K562 (cell line): ENCODE data around the gene FOXI1. TPM values are rescaled to one million over a fixed set of nuclear protein-coding genes. Genes with fewer than 3 reads are reported as not detected.

Experiments used
- ATAC-seq: fragments of 200-7000 bp; cut with Tn5 transposase; 3 replicates; pipeline ENCODE4 v1.9.1; 2020; ENCODE audit warnings: moderate library complexity
- BruUV-seq: library from RNA; stranded (reverse); fragments of 400-500 nt; replicated peaks from 2 replicates; lab custom pipeline; 2021; lab: Mats Ljungman, UMichigan
- CTCF ChIA-PET: fragments of 300-600 bp; formaldehyde crosslinking; extraction: SDS; loops from one replicate; lab custom pipeline; 2021; ENCODE audit warnings: low intra/inter-chr PET ratio; lab: Yijun Ruan, JAX
- POLR2A ChIA-PET: fragments of 300-600, 350-650 bp; sonication (Branson Sonifier 250); formaldehyde crosslinking; extraction: SDS; loops from one replicate; lab custom pipeline; 2021; ENCODE audit warnings: antibody characterized with exemption, inconsistent platforms; lab: Yijun Ruan, JAX
- DNase-seq, 4 experiments: peaks; one replicate each; pipeline versions ENCODE4 v3.0.0 to v3.0.0-alpha.2; 2011 to 2018; ENCODE audit warnings: low spot score in 3 of 4, mixed read lengths in 3 of 4; ENCODE audit errors: extremely low read depth in 1 of 4
- FAIRE-seq: peaks from 2 replicates; lab custom pipeline; 2011; peaks lifted over from hg19 to GRCh38; lab: Jason Lieb, UNC
- H2AFZ ChIP-seq: 2 replicates; pipeline ENCODE4 v1.6.0; 2011; ENCODE audit warnings: low read depth, low read length, control low read depth, inconsistent platforms
- H3K27ac ChIP-seq: fragments of 200-600 bp; 3 replicates; pipeline ENCODE4 v1.8.0; 2011; ENCODE audit warnings: low read depth, mild to moderate bottlenecking, control low read depth, inconsistent platforms, low read length, moderate library complexity, mixed read lengths; ENCODE audit errors: extremely low read depth
- H3K27me3 ChIP-seq, 2 experiments: fragments of 300-600 bp in 1 of 2; 2 replicates in 1 of 2; 3 replicates in 1 of 2; pipeline versions ENCODE4 v1.6.0 to v1.8.0; 2011; ENCODE audit warnings: inconsistent platforms in 2 of 2, low read length in 2 of 2, mild to moderate bottlenecking in 1 of 2, mixed read lengths in 1 of 2, moderate library complexity in 1 of 2; ENCODE audit not compliant: control insufficient read depth in 2 of 2, insufficient read depth in 2 of 2
- H3K36me3 ChIP-seq: fragments of 300-600 bp; 3 replicates; pipeline ENCODE4 v1.8.0; 2011; ENCODE audit warnings: mild to moderate bottlenecking, low read length, inconsistent platforms; ENCODE audit not compliant: control insufficient read depth, insufficient read depth
- H3K4me1 ChIP-seq, 2 experiments: fragments of 200-600 bp in 1 of 2; replicated peaks in 1 of 2; 2 replicates in 1 of 2; 3 replicates in 1 of 2; pipeline versions ENCODE4 v1.5.1 to v1.8.0; 2011; ENCODE audit warnings: inconsistent platforms in 2 of 2, low read length in 2 of 2, mild to moderate bottlenecking in 1 of 2, mixed read lengths in 1 of 2, moderate library complexity in 1 of 2; ENCODE audit not compliant: control insufficient read depth in 2 of 2, insufficient read depth in 2 of 2
- H3K4me2 ChIP-seq: 2 replicates; pipeline ENCODE4 v1.6.1; 2011; ENCODE audit warnings: low read length, control low read depth, inconsistent platforms, mixed read lengths; ENCODE audit not compliant: insufficient read depth
- H3K4me3 ChIP-seq: fragments of 200-600 bp; sonication (generic), shearing (Covaris generic); 2 replicates; pipeline ENCODE4 v1.5.1; 2016; ENCODE audit warnings: control low read depth, inconsistent platforms
- H3K79me2 ChIP-seq: fragments of 200-600 bp; 3 replicates; pipeline ENCODE4 v1.8.0; 2011; ENCODE audit warnings: low read length, inconsistent platforms; ENCODE audit not compliant: control insufficient read depth, insufficient read depth
- H3K9ac ChIP-seq, 2 experiments: 2 replicates each; pipeline versions ENCODE4 v1.6.0 to v1.6.1; 2011; ENCODE audit warnings: low read depth in 2 of 2, low read length in 2 of 2, control low read depth in 1 of 2, inconsistent platforms in 1 of 2, mild to moderate bottlenecking in 1 of 2, mixed read lengths in 1 of 2; ENCODE audit not compliant: insufficient read depth in 1 of 2
- H3K9me1 ChIP-seq: one replicate; pipeline ENCODE4 v1.6.0; 2011; ENCODE audit warnings: inconsistent platforms, mild to moderate bottlenecking, low read length, moderate library complexity; ENCODE audit not compliant: control insufficient read depth, insufficient read depth
- H3K9me3 ChIP-seq: replicated peaks from 2 replicates; pipeline ENCODE4 v1.5.1; 2011; ENCODE audit warnings: low read depth, low read length, inconsistent platforms; ENCODE audit not compliant: control insufficient read depth, insufficient read depth
- H4K20me1 ChIP-seq: replicated peaks from 2 replicates; pipeline ENCODE4 v1.6.1; 2011; ENCODE audit warnings: low read length, inconsistent platforms, mixed read lengths; ENCODE audit not compliant: control insufficient read depth, insufficient read depth
- FOSL1 ChIP-seq: fragments of 200-800 bp; sonication (Bioruptor generic); conservative IDR thresholded peaks from 2 replicates; pipeline ENCODE4 v1.6.1; 2016; ENCODE audit warnings: missing genetic modification characterization, missing compliant biosample characterization
- FOXA1 ChIP-seq: fragments of 450-650 bp; IDR thresholded peaks from 2 replicates; pipeline ENCODE4 v1.6.1; 2016; ENCODE audit warnings: mild to moderate bottlenecking, borderline replicate concordance
- HMGXB4 ChIP-seq: sonication (generic); formaldehyde crosslinking; IDR thresholded peaks from 2 replicates; pipeline ENCODE4 v1.8.1; 2023; ENCODE audit warnings: mild to moderate bottlenecking, missing genetic modification reagents
- HNRNPLL ChIP-seq: fragments of 200-400 bp; formaldehyde crosslinking; IDR thresholded peaks from 2 replicates; pipeline ENCODE4 v1.6.1; 2017; ENCODE audit warnings: low read length, low read depth, mild to moderate bottlenecking; ENCODE audit not compliant: poor library complexity, severe bottlenecking
- NBN ChIP-seq: fragments of 450-650 bp; IDR thresholded peaks from 2 replicates; pipeline ENCODE4 v1.6.1; 2016; ENCODE audit warnings: low read depth, mild to moderate bottlenecking
- NCOA4 ChIP-seq: fragments of 450-650 bp; IDR thresholded peaks from 2 replicates; pipeline ENCODE4 v1.6.1; 2018; ENCODE audit warnings: mild to moderate bottlenecking; ENCODE audit not compliant: partially characterized antibody
- NFYB ChIP-seq: IDR thresholded peaks from 2 replicates; pipeline ENCODE4 v1.6.1; 2011; ENCODE audit warnings: mild to moderate bottlenecking, moderate library complexity; ENCODE audit not compliant: insufficient read length; ENCODE audit errors: extremely low read depth
- POLR2A ChIP-seq: fragments of 450-650 bp; conservative IDR thresholded peaks from 2 replicates; pipeline ENCODE4 v1.6.1; 2016
- PREB ChIP-seq: sonication (generic); formaldehyde crosslinking; IDR thresholded peaks from 2 replicates; pipeline ENCODE4 v1.8.1; 2023; ENCODE audit warnings: mild to moderate bottlenecking, missing genetic modification reagents
- RNF219 ChIP-seq: fragments of 250-450 bp; sonication (Bioruptor Pico); IDR thresholded peaks from 2 replicates; pipeline ENCODE4 v1.5.0; 2022; ENCODE audit warnings: mild to moderate bottlenecking
- SP1 ChIP-seq: sonication (generic); formaldehyde crosslinking; IDR thresholded peaks from 2 replicates; pipeline ENCODE4 v1.8.1; 2022; ENCODE audit warnings: mild to moderate bottlenecking, missing genetic modification reagents
- TAF9B ChIP-seq: fragments of 450-650 bp; IDR thresholded peaks from 2 replicates; pipeline ENCODE4 v1.6.1; 2018; ENCODE audit warnings: mild to moderate bottlenecking; ENCODE audit not compliant: partially characterized antibody
- TCF3 ChIP-seq: sonication (generic); formaldehyde crosslinking; IDR thresholded peaks from 2 replicates; pipeline ENCODE4 v1.4.0; 2020; ENCODE audit warnings: mild to moderate bottlenecking, missing genetic modification reagents
- ZBTB1 ChIP-seq: sonication (generic); formaldehyde crosslinking; IDR thresholded peaks from 2 replicates; pipeline ENCODE4 v1.8.1; 2023; ENCODE audit warnings: missing genetic modification reagents, low read depth, mild to moderate bottlenecking, borderline replicate concordance
- ZBTB8A ChIP-seq: fragments of 450-650 bp; IDR thresholded peaks from 2 replicates; pipeline ENCODE4 v1.6.1; 2018; ENCODE audit warnings: mild to moderate bottlenecking, moderate library complexity; ENCODE audit not compliant: partially characterized antibody
- ZKSCAN3 ChIP-seq: fragments of 250-450 bp; sonication (Bioruptor Pico); IDR thresholded peaks from 2 replicates; pipeline ENCODE4 v1.4.0; 2020
- ZNF143 ChIP-seq: sonication (generic); formaldehyde crosslinking; IDR thresholded peaks from 2 replicates; pipeline ENCODE4 v1.9.0; 2022; ENCODE audit warnings: mild to moderate bottlenecking, missing genetic modification reagents
- ZNF79 ChIP-seq: fragments of 250-450 bp; sonication (Bioruptor Pico); IDR thresholded peaks from 2 replicates; pipeline ENCODE4 v1.4.0; 2020; ENCODE audit warnings: low read depth, mild to moderate bottlenecking, moderate library complexity
- WGBS: fragments of 100-300 bp; shearing (Covaris generic); methylation state at CpG from one replicate; pipeline ENCODE4 v1.1.6; 2016; ENCODE audit warnings: low coverage, mixed read lengths; ENCODE audit not compliant: insufficient coverage; ENCODE audit errors: missing lambda C conversion rate; 5-methylcytosine and 5-hydroxymethylcytosine counted together
- in situ Hi-C: fragments of 300-500 bp; cut with MboI; formaldehyde crosslinking; loops from 4 replicates; pipeline ENCODE4 v1.15.0; 2018; ENCODE audit warnings: inconsistent platforms, mixed read lengths
- intact Hi-C: fragments of 100-400 bp; cut with micrococcal nuclease; formaldehyde crosslinking; loops from 2 replicates; pipeline ENCODE4 v1.14.2; 2022
- polyA plus RNA-seq, 8 experiments: library from polyadenylated mRNA; depleted of rRNA in 4 of 8; stranded (reverse) in 5 of 8; unstranded in 3 of 8; fragments of >200 nt; fragmentation: Nextera tagmentation in 2 of 8; fragmentation: Illumina TruSeq in 1 of 8; extraction: Ambion mirVana in 2 of 8; extraction: Trizol in 1 of 8; gene quantifications; 2 replicates each; pipeline versions ENCODE4 v1.2.1 to v1.2.3, GENCODE V29; 2011 to 2014; ENCODE audit warnings: inconsistent platforms in 1 of 8, missing spikeins in 1 of 8
- total RNA-seq, 7 experiments: library from RNA; depleted of rRNA in 6 of 7; stranded (reverse); fragments of >200 nt in 6 of 7; fragmentation: Illumina TruSeq in 2 of 7; extraction: Trizol in 2 of 7; gene quantifications; 2 replicates each; pipeline versions ENCODE4 v1.2.1 to v1.2.3, GENCODE V29; 2011 to 2021; ENCODE audit warnings: low replicate concordance in 1 of 7

Gene FOXI1
- total and polyA plus RNA-seq, 9 of the 15 experiments (the other 6 are each of a cell fraction or from before 2014, with no cell fraction given) = not detected

- intact Hi-C loops (no loop called here), in situ Hi-C loops (no loop called here)
- Histone ChIP-seq H3K36me3 (no peaks in the 10 kb centered on the region), H4K20me1 (no peaks in the 10 kb centered on the region), H3K9me3 (no peaks in the 10 kb centered on the region), H3K27me3 (no peaks in the 10 kb centered on the region), H3K4me2 (no peak overlapping the region), H2AFZ (no peak overlapping the region), H3K79me2 (no peaks in the 10 kb centered on the region), H3K4me3 (no peak overlapping the region), H3K9me1 (no peaks in the 10 kb centered on the region), H3K27ac (no peak overlapping the region), H3K9ac (no peak overlapping the region), H3K4me1 (no peaks in the 10 kb centered on the region)
- no peak for FAIRE-seq
- BruUV-seq = no TSS peak
- ChIA-PET POLR2A (interaction anchor here (0.6 kb wide), 1 partner anchor 199 kb away, joined by 4 read pairs; no protein-coding TSS in a partner anchor), CTCF (no interaction called here)
- no peak for DNase-seq
- 4% methylated on average over 4 of the region's 4 CpGs for WGBS
- no peak for ATAC-seq
- TF ChIP-seq TCF3 (CRISPR knock-in tag) = no peak
- TF ChIP-seq TAF9B = no peak
- TF ChIP-seq NFYB = no peak
- TF ChIP-seq ZNF79 (CRISPR knock-in tag) = no peak
- TF ChIP-seq POLR2A = no peak
- TF ChIP-seq SP1 (CRISPR knock-in tag) = no peak
- no peak for TF ChIP-seq ZKSCAN3 (CRISPR knock-in tag)
- no peak for TF ChIP-seq FOXA1
- no peak for TF ChIP-seq NCOA4
- TF ChIP-seq ZBTB1 = no peak
- no peak for TF ChIP-seq PREB (CRISPR knock-in tag)
- no peak for TF ChIP-seq ZBTB8A
- no peak for TF ChIP-seq HMGXB4 (CRISPR knock-in tag)
- no peak for TF ChIP-seq HNRNPLL
- TF ChIP-seq RNF219 = no peak
- TF ChIP-seq FOSL1 (tag) = no peak
- TF ChIP-seq ZNF143 (CRISPR knock-in tag) = no peak
- no peak for TF ChIP-seq NBN
Observed at GRCh38 chr5:170132269-170132975, 26.7 kb downstream of the FOXI1 start.
